ENCODE results near the gene EEF2KMT. TPM values are rescaled to one million over a fixed set of nuclear protein-coding genes. Genes with fewer than 3 reads are reported as not detected.
"Not testable (repeated sequence)": the region's sequence is repeated elsewhere in the genome, so short reads cannot be mapped to it uniquely, and the experiment has no call there.

The EEF2KMT gene, protein sequence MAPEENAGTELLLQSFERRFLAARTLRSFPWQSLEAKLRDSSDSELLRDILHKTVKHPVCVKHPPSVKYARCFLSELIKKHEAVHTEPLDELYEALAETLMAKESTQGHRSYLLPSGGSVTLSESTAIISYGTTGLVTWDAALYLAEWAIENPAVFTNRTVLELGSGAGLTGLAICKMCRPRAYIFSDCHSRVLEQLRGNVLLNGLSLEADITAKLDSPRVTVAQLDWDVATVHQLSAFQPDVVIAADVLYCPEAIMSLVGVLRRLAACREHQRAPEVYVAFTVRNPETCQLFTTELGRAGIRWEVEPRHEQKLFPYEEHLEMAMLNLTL
- 12.2 TPM for polyA plus RNA-seq (2013, experiment 1 of 2; ENCODE audit: insufficient read length)
- polyA plus RNA-seq (2013, experiment 2 of 2; ENCODE audit: insufficient read length), result 8.1 TPM

DNA sequence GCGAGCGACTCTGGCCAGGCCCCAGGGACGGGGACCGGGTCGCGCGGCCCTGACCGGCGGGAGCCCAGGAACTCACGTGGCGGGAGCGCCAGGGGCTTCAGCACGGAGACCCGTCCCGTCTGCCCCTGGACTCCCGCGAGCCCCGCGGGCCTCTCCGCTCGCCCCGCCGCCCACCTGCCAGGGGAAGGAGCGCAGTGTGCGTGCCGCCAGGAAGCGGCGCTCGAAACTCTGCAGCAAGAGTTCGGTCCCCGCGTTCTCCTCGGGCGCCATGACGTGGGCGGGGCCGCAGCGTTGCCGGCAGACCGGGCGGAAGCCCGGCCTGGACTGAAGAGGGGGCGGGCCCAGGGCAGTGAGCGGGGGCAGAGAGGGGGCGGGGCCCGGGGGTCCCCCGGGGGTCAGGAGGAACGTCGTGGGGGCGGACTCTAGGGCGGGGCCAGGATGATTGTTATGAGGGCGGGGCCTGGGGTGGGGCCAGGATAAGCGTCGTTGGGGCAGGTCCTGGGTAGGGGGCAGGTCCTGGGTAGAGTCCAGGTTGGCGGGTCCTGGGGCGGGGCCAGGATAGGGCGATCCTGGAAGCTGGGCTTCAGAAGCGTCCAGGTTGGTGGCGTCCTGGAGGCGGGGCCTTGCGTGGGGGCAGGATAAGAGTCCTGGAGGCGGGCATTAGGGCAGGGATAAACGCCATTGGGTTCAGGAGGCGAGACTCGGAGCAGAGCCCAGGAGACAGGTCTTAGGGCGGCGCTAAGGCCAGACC is at the start of gene EEF2KMT:
TSS of gene EEF2KMT (minus strand) at position 326 of the 751 bp plus-strand sequence. CDS start at position 270, 56 bp downstream.
- peak; percentile 99 for DNase-seq

DNA sequence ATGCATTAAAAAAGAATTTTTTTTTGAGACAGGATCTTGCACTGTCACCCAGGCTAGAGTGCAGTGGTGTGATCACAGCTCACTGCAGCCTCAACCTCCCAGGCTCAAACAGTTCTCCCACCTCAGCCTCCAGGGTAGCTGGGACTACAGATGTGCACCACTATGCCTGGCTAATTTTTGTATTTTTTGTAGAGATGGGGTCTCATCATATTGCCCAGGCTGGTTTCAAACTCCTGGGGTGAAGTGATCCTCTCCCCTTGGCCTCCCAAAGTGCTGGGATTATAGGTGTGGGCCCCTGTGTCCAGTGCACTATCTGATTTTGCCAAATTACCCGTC is 47.0 kb upstream of the EEF2KMT start:
- DNase-seq, result not testable (repeated sequence)

DNA sequence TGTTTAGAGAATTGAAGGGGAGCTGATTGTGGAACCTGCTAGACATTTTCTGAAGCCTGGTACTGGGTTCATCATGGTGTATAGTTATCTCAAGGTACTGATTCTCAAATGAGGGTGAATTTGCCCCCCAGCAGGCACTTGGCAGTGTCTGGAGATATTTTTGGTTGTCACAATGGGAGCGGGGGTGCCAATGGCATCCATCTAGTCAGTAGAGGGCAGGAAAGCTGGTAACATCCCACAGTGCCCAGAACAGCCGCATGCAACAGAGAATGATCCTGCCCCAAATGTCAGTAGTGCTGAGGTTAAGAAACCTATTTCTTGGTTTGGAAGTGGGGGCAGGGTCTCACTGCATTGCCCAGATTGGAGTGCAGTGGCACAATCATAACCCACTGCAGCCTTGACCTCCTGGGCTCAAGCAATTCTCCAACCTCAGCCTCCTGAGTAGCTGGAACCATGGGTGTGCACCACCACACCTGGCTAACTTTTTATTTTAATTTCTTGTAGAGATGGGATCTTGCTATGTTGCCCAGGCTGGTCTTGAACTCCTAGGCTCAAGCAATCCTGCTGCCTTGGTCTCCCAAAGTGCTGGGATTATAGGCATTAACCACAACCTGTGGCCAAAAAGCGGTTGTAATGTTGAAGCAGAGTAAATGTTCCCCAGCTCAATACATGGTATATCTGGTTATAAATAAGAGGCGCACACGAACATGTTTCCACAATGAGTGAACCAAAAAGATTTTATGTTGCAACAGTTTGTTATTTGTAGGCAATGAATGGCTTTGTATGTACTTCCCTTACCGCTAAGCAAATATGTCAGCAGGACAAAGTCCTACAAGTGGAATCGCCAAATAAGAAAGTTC is 46.4 kb upstream of the EEF2KMT start:
- no peak for DNase-seq

DNA sequence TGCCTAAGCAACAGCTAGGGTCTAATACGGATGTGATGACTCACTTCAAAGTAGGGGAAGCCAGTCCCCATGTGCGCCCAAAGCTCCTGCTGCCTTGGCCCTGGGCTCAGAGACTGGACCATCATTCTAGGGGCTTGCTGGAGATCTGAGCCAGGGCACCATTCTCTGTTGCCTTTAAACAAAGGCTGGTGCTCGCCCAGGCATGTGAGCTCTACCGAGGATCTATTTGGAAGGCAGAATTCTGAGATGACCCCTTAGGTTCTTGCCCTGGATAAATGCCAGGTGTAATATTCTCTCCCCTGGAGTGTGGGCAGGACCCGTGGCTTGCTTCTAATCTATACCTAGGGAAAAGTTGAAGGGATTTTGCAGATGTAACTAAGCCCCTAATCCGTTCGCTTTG is 42.6 kb upstream of the EEF2KMT start:
- not testable (repeated sequence) for DNase-seq

DNA sequence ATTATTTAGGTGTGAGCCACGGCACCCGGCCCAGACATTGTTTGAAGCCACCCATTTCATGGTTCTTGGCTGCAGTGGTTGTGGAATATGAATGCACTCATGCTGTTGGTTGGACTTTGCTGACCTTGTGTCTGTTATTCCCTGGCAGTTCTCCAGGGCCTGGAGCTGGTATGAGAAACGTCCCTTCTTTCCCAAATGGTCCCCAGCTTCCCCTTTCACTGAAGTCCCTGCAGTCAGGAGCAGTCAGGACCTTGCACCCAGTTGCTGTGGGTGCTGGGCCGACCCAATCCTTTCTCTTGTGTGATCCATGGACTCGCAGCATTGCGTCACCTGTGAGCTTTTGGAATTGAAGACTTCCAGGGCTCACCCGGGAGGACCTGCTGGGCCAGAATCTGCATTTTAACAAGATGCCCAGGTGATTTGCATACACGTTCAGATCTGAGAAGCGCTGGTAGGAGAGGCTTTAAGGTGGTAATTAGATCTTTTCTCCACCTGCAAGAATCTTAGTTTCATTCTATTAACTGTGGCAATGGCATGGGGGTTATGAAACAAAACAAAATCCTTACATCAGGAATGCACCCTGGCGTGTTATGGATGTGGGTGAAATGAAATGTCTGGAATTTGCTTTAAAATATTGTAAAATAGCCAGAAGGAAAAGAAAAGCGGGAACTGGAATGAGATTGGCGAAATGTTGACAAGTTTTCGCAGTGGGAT is 37.3 kb upstream of the EEF2KMT start:
- DNase-seq, result not testable (repeated sequence)

DNA sequence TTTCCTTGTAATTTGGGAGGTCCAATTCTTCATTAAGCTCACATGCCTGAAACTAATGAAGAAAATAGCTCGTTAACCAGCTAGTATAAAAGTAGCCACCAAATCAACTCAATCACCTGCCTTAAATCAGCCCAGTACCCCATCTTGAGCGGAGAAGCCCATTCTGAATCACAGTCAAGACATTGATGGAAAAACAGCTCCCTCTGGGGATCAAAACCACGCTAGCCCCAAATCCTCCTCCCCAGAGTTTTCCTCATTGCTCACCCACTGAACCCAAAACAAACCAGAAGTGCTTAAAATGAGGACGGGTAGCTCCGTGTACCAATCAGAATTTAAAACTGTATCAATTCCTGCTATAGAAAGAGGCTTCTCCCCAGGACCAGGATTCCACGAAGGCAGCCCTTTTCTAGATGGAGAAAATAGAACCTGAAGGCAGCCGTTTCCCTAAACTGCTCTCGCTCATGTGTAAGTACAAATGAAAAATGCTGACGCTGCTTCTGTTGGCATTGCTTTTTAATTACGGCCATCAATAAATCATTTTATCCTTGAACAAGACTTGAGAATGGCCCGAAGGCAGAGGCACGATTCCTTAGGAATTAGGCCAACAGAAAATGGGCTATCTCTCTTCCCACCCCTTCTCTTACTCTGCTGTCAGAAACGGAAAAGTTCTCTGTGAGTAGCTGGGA is 35.5 kb upstream of the EEF2KMT start:
- not testable (repeated sequence) for DNase-seq

DNA sequence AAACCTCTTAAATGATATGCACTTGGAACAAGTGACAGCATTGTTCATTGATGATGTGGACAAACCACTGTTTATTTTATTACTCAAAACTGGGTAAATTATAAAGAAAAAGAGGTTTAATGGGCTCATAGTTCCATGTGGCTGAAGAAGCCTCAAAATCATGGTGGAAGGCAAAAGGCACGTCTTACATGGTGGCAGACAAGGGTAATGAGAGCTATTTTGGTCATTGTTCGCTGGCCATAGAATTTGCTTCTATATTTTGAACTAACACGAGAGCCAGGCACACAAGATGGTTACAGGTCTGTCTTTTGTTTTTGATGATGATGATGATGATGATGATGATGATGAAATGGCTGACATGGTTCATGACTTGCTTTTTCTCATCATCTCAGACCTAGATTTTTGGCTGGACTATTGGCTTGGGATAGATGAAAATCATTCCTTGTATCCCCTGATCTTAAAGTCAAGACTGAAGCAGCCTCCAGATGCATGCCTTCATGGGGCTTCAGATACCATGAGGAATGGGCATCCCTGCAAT is 33.9 kb upstream of the EEF2KMT start:
- not testable (repeated sequence) for DNase-seq

DNA sequence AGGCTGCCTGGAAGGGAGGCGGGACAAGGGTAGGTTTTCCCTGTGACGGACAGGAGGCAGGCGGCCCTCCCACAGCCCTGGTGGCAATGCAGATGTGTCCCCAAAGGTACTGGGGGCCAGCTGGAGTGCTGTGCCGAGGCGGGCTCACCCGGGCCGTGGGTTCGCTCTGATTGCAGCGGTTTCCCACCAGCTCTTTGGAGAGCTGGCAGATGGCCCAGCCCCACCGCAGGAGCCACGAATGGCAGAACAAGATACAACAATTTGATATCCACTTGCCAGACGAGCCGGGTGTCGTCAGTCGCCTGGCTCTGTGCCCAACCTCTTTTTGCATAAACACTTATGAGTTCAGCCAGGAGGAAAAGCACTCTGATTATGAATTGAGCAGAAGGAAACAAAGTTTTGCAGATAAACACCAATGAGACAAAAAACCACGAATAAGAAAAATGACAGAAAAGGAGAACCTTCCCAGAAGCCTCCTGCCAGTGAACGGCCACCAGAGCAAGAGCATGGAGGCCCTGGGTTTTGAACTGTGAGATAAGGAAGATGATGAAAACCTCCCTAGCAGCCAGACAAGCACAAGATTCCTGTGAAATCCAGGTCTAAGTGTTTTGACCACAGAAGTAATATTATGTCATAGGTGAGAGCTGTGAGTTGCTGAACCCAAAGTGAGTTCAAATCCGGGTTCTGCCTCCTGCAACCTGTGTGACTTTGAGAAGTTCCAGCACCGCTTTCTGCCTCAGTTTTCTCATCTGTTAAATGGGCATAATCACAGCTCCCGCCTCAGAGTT is 19.9 kb upstream of the EEF2KMT start:
- DNase-seq, result not testable (repeated sequence)

DNA sequence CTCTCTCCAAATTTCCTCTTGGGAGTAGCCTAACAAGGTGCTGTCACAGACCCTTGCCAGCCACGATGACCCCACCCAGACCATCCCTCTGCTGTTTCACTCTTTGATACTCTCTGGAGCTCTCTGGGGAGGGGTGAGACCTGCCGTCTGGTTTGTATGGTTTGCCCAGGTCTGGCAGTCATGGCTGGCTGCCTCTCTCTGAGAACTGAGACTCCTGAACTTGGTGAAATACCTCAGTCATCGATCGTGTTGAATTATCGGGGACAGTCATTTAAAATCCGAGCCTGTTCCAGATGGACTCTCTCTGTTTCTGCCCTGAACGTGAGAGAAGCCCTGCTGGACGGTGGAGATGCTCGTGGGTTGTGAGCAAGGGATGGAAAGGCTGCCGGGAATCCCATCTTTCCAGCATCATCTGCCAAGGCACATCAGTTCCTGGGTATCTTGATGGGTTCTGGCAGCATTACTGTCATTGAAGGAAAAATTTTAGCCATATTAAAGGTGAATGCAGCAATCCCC is 19.2 kb upstream of the EEF2KMT start:
- DNase-seq, result not testable (repeated sequence)

DNA sequence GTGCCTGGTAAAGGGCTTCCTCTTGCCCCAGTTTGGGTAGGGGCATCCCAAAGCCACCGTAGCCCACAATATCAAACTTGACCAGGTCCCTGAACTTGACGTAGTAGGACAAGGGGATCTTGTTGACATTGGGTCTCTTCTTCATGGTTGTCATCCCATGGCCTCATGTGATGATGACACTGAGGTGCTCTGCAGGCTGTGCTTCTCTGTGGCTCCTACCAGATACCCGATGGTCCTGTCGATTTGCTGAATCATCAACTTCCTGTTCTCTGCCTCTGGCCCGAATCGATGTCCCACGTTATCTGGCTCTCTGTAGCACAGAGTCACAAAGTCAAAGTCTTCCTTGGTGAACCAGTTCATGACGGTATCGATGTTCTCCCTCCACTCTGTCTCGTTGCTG is 13.3 kb upstream of the EEF2KMT start:
- not testable (repeated sequence) for DNase-seq

DNA sequence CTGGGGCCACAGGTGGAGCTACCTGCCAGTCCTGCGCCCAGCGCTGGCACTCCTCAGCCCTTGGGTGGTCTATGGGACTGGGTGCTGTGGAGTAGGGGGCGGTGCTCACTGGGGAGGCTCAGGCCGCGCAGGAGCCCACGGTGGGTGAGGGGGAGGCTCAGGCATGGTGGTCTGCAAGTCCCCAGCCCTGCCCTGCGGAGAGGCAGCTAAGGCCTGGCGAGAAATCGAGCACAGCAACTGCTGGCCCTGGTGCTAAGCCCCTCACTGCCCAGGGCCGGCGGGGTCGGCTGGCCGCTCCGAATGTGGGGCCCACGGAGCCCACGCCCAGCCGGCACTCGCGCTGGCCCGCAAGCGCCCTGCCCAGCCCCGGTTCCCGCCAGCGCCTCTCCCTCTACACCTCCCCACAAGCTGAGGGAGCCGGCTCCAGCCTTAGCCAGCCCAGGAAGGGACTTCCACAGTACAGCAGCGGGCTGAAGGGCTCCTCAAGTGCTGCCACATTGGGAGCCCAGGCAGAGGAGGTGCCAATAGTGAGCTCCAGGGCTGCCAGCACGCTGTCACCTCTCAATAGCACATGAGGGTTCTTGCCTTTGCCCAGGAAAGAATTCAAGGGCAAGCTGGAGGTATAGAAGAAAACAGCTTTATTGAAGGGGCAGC is 11.0 kb upstream of the EEF2KMT start:
- DNase-seq, result no peak

DNA sequence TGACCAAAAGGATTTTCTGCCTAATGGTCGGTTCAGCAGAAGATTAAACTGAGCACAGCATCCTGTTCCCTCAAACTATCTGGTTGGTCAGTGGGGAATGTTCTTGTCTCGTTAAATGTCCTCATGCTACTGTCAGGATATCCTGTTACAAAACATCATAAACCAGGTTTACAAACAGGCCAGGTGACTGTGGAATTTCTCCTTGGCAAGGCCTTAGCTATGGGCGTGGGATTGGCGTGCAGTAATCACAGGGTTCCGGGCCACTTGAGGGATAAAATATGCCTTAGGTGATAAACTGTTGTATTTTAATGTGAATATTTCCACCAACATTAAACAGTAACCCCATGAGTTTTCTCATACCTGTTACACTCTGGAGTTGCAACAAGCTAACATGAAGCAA is 7.4 kb upstream of the EEF2KMT start:
- DNase-seq, result not testable (repeated sequence)

DNA sequence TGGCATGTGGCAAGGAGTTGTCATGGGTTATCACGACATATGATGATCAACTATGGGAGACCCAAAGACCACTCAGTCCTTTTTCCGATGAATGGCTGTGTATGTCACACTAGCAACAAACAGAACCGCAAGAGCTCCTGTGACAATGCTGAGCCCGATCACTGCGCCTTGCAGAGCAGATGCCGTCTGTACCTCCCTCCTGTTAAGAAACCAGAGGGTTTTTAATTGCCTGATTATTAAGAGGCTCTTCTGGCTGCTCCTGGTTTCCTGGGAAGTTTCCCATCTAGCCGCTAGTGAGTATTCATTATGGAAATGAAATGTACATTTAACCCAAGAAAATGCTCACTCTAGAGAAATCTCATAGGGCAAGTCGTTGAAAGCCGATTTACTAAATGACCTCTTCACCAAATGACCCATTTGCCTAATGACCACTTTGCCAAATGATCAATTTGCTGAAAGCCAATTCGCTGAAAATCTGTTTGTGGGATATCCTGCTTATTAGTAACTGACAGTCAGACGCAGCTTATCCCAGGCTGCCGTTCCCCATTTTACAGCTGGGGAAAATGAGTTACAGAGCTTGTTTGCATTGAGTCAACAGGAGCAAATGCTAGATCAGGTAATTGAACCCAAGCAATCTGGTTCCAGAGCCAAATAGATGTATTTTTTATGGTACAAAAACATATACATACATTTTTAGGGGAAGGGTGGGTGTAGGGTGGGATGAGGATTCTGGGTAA is 5.9 kb upstream of the EEF2KMT start:
- not testable (repeated sequence) for DNase-seq

DNA sequence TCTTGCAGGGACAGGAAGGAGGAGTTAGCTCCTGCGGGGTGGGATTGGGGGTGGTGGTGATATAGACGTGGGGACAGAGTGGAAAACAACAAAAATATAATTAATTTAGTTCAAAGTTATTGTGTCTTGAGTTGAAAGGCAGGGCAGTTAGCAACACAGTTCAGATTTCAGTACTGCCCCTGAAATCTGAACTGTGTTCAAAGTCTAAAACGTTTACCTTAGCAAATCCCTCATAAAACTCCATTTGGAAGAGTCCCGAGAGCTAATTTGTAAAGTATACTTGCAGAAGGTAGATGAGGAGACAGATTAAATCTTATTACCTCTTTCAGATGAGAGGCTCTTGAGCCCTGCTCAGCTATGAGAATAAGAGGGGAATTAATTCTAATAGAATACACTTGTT is 1.6 kb upstream of the EEF2KMT start:
- DNase-seq, result not testable (repeated sequence)

DNA sequence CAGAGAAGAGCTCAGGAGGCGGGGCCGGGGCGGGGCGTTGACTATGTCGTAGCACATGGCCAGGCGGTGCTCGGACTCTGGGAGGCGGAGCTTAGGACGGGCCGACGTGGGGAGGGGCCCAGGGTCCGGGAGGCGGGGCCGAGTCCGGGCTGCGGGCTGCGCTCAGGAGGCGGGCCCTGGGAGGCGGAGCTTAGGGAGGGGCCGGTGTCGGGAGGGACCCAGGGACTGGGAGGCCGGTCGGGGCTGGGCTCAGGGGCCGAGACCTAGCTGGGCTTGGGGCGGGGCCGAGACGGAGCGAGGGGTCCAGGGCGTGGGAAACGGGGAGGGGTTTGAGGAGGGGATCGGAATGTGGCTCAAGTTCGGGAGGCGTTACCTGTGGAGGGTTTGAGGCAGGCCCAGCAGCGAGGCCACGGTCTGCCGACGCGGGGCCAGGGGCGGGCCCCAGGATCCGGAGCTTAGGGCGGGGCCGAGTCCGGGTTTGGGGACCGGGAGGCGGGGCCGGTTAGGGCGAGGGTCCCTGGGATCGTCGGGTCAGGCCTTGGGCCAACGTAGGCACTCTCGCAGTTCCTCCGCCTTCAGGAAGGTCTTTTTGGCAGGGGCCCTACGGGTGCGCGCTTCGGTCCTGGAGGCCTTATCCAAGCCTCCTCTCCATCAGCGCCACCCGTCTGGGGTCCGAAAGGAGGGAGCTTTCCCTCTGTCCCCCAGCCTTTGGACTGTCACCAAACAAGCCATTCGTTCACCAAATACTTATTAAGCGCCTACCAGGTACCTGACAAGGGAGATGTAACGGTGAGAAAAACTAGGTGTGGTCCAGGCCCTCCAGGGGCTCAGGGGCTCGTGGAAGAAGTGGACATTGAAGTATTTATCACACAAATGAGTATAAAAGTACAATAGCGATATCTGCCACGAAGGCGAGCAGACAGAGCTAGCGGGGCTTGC is 895 bp upstream of the EEF2KMT start:
- peak; percentile 66 for DNase-seq

DNA sequence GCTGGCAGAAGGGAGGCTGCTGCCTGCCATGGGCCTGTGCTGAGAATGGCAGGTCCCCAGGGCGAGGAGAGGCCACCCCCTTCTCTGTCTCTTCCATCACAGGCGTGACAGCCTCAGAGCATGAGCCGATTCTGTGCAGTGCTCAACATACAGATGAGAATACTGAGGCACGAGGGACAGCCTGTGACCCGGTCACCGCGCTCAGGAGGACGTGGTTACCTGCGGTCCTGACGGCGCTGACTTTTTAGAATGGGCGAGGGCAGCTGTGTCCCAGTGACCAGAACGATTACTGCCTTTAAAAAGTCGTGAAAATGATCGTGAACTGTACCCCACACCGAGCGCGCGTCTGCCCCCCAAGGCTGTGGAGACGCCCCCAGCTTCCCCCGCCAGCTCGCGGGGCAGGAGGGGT is 530 bp downstream of the EEF2KMT start:
- DNase-seq, result peak; percentile 27

DNA sequence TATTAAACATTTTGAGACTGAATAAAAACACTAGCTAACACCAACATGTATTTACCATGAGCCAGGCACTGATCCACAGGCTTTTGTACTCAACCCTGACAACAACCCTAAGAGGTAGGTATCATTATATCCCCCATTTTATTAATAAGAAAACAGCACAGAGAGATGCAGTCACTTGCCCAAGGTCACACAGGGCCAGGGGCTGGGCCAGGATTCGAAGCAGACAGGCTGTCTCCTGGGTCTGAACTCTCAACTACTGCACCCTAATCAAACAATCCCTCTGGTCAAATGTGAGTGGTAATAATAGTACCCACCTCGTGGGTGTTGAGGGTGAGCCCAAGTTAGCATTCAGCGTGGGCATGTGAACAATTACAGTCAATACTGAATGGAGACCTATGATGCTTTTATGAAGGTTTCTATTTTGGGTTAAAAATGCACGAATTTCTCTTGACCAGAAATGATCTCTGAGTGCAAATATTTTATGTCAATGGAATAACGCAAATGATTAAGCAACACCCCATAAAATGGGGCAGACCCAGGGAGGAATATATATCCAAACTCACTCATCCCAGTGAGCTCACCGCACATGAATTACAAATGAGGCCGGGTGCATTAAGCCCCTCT is 1.0 kb downstream of the EEF2KMT start:
- not testable (repeated sequence) for DNase-seq
